Measurements from ENCODE around the gene UCK1.

DNA sequence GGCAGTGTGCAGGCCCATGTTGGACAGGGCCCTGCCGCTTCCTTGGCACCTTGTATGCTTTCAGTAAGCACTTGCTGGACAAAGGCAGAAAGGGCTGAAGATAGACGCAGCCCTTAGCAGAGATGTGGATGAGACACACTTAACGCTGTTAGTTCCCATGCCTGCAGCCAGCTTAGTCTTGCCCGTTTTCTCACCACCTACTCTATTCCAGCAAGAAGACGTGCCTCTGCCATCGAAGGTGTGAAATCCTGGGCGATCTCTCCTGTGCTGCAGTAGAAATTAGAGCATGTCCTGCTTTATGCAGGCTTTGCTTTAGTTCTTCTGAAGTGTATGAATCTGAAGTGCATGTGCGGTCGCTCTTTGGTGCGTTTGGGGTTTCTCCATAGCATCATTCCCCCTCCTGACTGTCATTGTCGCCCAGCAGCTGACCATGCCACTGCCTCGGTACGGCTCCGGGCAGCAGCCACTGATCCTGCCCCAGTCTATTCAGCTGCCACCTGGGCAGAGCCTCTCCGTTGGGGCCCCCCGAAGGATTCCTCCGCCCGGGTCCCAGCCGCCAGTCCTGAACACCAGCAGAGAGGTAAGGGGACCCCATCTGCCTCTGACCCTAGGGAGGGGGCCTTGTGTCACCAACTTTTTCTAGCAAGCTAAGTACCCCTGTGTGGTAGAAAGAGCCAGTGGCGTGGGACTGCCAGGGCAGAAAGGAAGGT lies 39.9 kb downstream of the UCK1 start:
- TF ChIP-seq POLR2A (IDR thresholded peaks at IDR 0.05): no peak
- TF ChIP-seq, protein P1, sequence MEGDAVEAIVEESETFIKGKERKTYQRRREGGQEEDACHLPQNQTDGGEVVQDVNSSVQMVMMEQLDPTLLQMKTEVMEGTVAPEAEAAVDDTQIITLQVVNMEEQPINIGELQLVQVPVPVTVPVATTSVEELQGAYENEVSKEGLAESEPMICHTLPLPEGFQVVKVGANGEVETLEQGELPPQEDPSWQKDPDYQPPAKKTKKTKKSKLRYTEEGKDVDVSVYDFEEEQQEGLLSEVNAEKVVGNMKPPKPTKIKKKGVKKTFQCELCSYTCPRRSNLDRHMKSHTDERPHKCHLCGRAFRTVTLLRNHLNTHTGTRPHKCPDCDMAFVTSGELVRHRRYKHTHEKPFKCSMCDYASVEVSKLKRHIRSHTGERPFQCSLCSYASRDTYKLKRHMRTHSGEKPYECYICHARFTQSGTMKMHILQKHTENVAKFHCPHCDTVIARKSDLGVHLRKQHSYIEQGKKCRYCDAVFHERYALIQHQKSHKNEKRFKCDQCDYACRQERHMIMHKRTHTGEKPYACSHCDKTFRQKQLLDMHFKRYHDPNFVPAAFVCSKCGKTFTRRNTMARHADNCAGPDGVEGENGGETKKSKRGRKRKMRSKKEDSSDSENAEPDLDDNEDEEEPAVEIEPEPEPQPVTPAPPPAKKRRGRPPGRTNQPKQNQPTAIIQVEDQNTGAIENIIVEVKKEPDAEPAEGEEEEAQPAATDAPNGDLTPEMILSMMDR (IDR thresholded peaks at IDR 0.05): no peak
